ENCODE results near the gene LRRC47.

The LRRC47 gene

GRCh38 chr1:3747522-3747848, 48.8 kb downstream of the LRRC47 start:
- DNase-seq (ENCODE audit: low read depth in 2 of 2) = no peak

DNA sequence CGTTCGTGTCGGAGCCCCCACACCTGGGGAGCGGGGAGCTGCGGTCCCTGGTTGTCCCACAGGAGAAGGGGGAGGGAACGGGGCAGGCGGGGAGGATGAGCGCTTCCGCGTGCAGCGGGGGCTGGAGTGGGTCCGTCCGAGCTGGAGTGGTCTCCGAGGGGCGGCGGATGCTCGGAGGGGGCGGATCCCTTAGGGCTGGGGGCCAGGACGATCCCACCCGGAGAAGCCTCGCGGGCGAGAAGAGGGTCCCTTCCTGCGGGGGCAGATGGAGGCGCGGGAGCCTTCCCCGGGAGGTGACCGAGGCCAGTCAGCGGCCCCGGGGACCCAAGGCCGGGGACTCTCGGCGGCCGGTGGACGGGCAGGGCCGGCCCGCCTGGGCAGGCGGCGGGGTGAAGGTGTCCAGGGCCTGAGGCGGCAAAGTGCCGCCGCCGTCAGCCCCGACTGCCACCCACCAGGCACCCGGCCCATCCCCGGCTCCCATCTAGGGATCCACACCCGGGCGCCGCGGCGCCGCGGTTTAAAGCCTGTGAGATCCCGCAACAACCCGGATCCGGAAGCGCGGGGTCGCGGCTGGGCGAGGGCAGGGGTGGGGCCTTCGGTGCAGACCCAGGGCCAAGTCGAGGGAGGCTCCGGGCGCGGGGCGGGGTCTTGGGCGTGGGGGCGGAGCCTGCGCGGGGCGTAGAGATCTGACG, 49.3 kb downstream of the LRRC47 start:
- peak; percentile 74 to 90 for DNase-seq (ENCODE audit: low read depth in 2 of 2)

GRCh38 chr1:3746389-3746829, 49.9 kb downstream of the LRRC47 start:
- no peak for DNase-seq (ENCODE audit: low read depth in 2 of 2)

GRCh38 chr1:3745590-3746381, 50.5 kb downstream of the LRRC47 start:
- no peak for DNase-seq (ENCODE audit: low read depth in 2 of 2)

- no peak for DNase-seq (ENCODE audit: low read depth in 2 of 2)
These were observed 51.2 kb downstream of the LRRC47 start for GRCh38 chr1:3745071-3745470.

DNA sequence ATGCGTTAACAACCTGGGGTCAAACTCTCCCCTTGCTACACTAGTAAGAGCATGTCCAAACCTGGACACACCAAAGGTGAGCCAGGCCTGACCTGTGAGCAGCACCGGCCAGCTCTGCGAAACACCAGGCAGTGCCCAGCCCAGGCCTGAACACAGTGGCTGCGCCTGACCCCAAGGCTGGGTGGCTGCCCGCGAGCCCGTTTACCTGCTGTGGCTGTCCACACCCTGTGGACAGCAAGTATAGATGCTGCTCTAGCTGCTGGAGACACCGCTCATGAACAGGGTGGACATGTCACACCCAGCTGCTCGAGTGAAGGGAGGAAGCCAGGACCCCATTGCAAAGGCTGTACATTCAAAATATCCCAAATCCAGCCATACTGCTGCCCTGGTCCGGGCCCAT, 51.7 kb downstream of the LRRC47 start:
- no peak for DNase-seq (ENCODE audit: low read depth in 2 of 2)

DNA sequence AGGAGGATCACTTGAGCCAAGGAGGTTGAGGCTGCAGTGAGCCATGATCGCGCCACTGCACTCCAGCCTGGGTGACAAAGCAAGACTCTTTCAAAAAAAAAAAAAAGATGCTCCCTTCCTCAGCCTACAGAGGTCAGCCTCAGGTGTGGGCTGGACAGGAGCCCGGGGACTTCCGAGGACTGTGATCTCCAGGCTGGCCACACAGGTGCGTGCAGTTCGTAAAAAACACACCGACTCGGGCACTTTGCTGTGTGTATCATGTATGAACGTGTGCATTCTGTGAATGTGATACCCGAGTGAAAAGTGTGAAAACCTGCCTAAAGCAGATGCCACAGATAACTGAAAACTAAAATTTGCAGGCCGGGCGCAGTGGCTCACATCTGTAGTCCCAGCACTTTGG, 52.5 kb downstream of the LRRC47 start:
- DNase-seq (ENCODE audit: low read depth in 2 of 2) = no peak

- DNase-seq (ENCODE audit: low read depth in 2 of 2) = no peak
These were observed 52.9 kb downstream of the LRRC47 start for GRCh38 chr1:3743421-3743820.

GRCh38 chr1:3742439-3743298, 53.6 kb downstream of the LRRC47 start:
- no peak for DNase-seq (ENCODE audit: low read depth in 2 of 2)

GRCh38 chr1:3741566-3742438, 54.5 kb downstream of the LRRC47 start:
- no peak for DNase-seq (ENCODE audit: low read depth in 2 of 2)

- no peak for DNase-seq (ENCODE audit: low read depth in 2 of 2)
These were observed 55.5 kb downstream of the LRRC47 start for GRCh38 chr1:3740752-3741151.

- DNase-seq (ENCODE audit: low read depth in 2 of 2) = no peak
These were observed 56.3 kb downstream of the LRRC47 start for GRCh38 chr1:3740042-3740441.

GRCh38 chr1:3738943-3739342, 57.4 kb downstream of the LRRC47 start:
- DNase-seq (ENCODE audit: low read depth in 2 of 2) = no peak

DNA sequence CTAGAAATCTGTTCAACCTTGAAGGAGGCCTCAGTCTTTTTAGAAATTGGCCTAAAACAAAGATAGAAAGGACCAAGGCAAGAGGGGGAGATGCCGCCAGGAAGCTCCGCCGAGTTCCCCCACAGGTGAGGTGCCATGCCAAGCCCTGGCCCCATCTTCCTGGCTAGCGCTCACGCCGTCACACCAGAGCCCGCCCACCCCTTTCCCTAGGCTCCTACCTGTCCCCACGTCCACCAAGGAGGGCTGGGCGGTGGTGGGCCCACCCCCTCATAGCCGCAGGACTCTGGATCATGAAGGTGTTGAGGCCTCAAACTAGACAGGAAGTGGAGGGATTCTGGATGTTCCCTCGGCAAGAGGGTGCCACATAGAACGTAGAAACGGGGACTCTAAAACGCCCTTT, 59.6 kb downstream of the LRRC47 start:
- DNase-seq (ENCODE audit: low read depth in 2 of 2) = no peak

GRCh38 chr1:3736131-3736561, 60.2 kb downstream of the LRRC47 start:
- DNase-seq (ENCODE audit: low read depth in 2 of 2) = no peak

- no peak for DNase-seq (ENCODE audit: low read depth in 2 of 2)
These were observed 60.6 kb downstream of the LRRC47 start for GRCh38 chr1:3735688-3736087.

DNA sequence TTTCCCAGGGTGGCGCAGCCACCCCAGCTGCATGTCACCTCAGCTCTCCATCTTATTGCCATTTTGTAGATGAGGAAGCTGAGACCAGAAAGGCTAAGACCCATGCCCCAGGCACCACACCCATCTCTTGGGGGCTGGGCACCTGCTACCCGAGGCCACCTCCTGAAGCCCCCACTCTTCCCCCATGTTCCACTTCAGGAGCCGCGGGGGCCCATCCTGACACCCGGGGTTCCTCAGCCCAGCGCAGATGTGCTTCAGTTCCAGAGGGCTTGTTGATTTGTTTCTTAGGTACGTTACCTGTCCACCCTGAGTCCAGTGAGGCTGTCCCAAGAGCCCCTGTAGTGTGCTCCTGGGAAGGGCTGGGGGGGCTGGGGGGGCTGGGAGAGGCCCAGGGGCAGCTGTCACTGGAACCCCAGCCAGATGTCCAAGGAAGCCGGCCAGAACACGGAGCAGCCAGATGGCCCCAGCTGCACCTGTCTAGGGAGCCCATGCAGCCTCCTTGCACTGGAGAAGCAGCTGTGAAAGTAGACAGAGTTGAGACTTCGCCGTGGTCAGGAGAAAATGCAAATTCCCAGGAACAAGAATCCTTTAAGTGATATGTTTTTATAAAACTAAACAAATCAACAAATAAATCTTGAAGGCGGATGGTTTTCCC, 61.1 kb downstream of the LRRC47 start:
- DNase-seq (ENCODE audit: low read depth in 2 of 2) = no peak

- DNase-seq (ENCODE audit: low read depth in 2 of 2) = no peak
These were observed 61.7 kb downstream of the LRRC47 start for GRCh38 chr1:3734602-3735001.

DNA sequence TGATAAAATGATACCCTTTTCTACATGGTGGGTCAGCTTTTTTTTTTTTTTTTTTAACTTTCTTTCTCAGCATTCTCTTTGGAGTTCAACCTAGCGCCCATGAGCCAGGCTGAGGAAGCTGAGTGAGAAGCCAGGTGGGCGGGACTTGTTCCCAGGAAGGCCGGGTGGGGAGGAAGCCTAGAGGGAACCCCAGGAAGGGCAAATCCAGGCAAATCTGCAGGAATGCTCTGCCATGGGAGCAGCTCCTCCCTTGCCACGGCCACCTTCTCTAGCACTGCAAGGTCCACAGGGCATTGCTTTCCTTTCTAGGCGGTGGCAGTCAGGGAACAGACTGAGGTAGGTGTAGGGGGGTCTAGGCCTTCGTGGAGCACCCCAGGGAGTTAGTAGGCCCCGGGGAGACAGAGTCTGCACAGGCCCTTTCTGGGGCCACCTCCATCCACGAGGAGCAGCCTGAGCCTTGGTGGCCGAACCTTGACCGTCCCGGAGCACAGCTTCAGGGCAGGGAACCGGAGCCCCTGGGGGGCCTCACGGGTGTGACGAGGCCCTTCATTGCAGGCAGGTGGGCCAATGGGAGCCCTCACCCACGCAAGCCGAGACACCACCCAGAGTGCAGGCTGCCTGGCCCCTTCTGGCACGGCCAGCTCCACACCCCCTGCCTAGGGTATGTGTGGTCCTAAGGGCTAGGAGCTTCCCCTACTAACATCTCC, 62.3 kb downstream of the LRRC47 start:
- DNase-seq (ENCODE audit: low read depth in 2 of 2) = no peak
